ENCODE measurements around the gene KRTAP29-1.

Gene KRTAP29-1

GRCh38 chr17:41254861-41255260 is 47.8 kb downstream of the KRTAP29-1 start:
- no peak overlapping the region for H3K4me3 ChIP-seq (ENCODE audit: low read length)
- no peak for TF ChIP-seq CTCF (conservative IDR thresholded peaks at IDR 0.05; ENCODE audit: low read depth, low read length)
- DNase-seq (ENCODE audit: low read depth): no peak
